ENCODE data around the gene SYNJ2BP.
"Not testable (repeated sequence)": the region's sequence is repeated elsewhere in the genome, so short reads cannot be mapped to it uniquely, and the experiment has no call there.

SYNJ2BP gene

DNA sequence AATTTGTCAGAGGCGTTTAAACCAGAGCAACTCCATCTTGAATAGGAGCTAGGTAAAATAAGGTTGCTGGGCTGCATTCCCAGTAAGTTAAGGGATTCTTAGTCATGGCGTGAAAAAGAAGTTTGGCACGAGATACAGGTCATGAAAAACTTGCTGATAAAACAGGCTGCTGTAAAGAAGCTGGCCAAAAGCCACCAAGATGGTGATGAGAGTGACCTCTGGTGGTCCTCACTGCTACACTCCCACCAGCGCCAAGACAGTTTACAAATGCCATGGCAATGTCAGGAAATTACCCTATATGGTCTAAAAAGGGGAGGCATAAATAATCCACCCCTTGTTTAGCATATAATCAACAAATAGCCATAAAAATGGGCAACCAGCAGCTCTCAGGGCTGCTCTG is 13.6 kb downstream of the SYNJ2BP start:
- in situ Hi-C loops (cut with MboI; ENCODE audit: low pct_unique_long_range_greater_than_20kb, low sequenced_read_pairs, unreplicated experiment); DNase-seq (ENCODE audit: low spot score): not testable (repeated sequence)
- TF ChIP-seq, protein P1, sequence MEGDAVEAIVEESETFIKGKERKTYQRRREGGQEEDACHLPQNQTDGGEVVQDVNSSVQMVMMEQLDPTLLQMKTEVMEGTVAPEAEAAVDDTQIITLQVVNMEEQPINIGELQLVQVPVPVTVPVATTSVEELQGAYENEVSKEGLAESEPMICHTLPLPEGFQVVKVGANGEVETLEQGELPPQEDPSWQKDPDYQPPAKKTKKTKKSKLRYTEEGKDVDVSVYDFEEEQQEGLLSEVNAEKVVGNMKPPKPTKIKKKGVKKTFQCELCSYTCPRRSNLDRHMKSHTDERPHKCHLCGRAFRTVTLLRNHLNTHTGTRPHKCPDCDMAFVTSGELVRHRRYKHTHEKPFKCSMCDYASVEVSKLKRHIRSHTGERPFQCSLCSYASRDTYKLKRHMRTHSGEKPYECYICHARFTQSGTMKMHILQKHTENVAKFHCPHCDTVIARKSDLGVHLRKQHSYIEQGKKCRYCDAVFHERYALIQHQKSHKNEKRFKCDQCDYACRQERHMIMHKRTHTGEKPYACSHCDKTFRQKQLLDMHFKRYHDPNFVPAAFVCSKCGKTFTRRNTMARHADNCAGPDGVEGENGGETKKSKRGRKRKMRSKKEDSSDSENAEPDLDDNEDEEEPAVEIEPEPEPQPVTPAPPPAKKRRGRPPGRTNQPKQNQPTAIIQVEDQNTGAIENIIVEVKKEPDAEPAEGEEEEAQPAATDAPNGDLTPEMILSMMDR (IDR thresholded peaks at IDR 0.05; ENCODE audit: extremely low read depth, insufficient read depth, missing control alignments): peak; percentile 11

DNA sequence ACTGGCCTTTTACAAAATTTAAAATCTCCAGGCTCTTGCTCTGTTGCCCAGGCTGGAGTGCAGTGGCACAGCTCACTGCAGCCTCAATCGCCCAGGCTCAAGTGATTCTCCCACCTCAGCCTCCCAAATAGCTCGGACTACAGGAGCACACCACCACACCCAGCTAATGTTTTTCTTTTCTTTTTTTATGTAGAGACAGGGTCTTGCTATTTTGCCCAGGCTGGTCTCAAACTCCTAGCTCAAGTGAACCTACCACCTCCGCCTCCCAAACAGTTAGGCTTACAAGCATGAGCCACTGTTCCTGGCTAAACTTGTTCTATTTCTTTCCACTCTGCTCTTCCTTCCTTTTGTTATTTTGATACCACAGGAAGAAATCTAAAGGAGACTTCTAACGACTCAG is 15.2 kb downstream of the SYNJ2BP start:
- DNase-seq (ENCODE audit: low spot score): no peak
- in situ Hi-C loops (cut with MboI; ENCODE audit: low pct_unique_long_range_greater_than_20kb, low sequenced_read_pairs, unreplicated experiment): no loop called here
- TF ChIP-seq, protein P1 (IDR thresholded peaks at IDR 0.05; ENCODE audit: extremely low read depth, insufficient read depth, missing control alignments): no peak

DNA sequence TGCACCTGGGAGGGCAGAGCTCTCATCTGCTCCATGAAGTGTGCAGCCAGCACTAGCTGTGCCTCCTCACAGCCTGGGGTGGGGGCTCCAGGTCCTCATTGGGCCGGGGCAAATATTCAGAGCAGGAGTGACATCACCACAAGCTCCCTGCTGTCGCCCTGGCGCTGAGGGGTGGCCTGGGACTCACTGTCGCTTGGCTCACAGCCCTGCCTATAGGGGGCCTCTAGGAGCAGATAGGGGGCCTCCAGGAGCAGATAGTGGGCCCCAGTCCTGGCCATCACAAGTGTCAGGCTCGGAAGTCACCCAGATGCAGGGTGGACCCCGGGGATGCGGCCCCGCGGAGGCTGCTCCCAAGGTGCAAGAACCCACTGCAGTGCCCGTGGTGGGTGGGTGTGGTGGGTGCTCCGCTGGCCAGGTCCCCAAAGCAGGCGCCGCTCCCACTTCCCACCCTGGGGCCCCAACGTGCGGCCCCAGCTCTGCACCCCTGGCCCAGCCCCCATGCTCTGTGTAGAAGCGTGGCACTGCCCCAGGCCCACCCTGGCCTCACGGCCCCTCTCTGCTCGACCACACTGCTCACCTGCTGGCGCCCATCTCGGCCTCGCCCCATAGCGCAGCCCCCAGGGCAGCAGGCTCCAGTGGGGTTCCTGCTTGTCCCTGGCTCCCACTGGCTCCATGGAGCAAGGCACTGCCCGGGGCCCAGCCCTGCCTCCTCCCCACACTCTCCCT is 18.0 kb downstream of the SYNJ2BP start:
- in situ Hi-C loops (cut with MboI; ENCODE audit: low pct_unique_long_range_greater_than_20kb, low sequenced_read_pairs, unreplicated experiment): no loop called here
- no peak for DNase-seq (ENCODE audit: low spot score)
- TF ChIP-seq, protein P1 (IDR thresholded peaks at IDR 0.05; ENCODE audit: extremely low read depth, insufficient read depth, missing control alignments): no peak

DNA sequence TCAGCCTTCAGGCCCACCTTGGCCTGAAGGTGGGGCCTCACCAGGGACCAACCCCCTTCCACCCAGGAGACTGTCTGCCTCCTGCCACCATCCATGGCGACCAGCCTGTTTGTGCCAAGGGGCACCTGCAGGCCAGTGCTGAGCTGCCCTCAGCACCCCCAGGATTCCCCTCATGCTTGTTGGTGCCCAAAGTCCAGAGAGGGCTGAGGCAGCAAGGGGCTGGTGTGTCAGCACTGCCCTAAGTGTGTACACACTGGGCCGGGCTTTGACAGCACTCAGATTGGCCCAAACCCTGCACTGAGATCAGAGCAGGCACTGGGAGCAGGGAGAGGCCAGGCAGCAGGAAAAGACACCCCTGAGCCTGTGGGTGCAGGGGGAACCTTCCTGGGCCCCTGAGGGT is 18.6 kb downstream of the SYNJ2BP start:
- in situ Hi-C loops (cut with MboI; ENCODE audit: low pct_unique_long_range_greater_than_20kb, low sequenced_read_pairs, unreplicated experiment): no loop called here
- DNase-seq (ENCODE audit: low spot score): no peak
- TF ChIP-seq, protein P1 (IDR thresholded peaks at IDR 0.05; ENCODE audit: extremely low read depth, insufficient read depth, missing control alignments): no peak

DNA sequence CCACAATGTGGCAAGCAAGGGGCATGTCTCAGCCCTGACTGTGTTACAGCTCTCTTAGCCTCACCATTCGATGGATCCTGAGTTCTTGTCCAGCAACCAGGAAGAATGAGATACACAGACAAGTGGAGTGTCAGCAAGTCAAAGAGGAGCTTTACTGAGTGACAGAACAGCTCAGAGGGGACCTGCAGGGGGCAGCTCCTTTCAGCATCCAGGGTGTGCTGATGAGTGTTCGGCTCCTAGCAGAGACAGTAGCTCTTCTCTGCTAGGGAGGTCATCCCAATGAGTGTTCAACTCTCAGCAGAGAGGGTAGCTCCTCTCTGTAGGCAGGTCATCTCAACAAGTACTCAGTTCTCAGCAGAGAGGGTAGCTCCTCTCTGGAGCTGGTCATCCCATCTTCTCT is 19.1 kb downstream of the SYNJ2BP start:
- DNase-seq (ENCODE audit: low spot score): no peak
- in situ Hi-C loops (cut with MboI; ENCODE audit: low pct_unique_long_range_greater_than_20kb, low sequenced_read_pairs, unreplicated experiment): no loop called here
- TF ChIP-seq, protein P1 (IDR thresholded peaks at IDR 0.05; ENCODE audit: extremely low read depth, insufficient read depth, missing control alignments): no peak

DNA sequence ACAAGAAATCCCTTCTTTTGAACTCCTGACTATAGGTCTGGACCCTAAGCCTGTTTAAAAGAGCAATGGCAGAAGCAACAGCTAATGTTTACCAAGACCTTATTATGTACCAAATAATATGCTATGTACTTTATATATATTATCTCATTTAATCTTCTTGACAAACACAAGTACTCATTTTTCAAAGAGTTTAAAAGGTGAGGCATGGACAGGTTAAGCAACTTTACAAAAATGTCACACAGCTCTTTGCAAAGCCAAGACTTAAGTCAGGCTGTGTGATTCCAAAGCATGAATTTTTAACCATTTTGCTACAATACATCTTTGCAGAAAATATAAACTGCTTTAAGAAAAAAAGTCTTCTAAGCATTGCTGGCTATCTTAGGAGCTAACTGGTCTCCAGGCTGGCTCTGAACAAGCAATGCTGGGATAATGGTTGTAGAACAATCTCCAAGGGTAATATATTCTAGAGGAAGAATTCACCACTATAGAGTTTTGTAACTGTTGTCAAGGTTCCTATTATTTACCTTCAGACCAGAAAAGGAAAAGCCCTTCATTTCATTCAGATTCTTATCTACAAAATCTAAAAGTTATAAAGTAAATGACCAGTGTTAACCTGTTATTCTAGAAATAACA is 22.1 kb downstream of the SYNJ2BP start:
- TF ChIP-seq, protein P1 (IDR thresholded peaks at IDR 0.05; ENCODE audit: extremely low read depth, insufficient read depth, missing control alignments): no peak
- DNase-seq (ENCODE audit: low spot score): no peak
- in situ Hi-C loops (cut with MboI; ENCODE audit: low pct_unique_long_range_greater_than_20kb, low sequenced_read_pairs, unreplicated experiment): no loop called here

All from GM13977 (cell line).